ENCODE measurements around the gene CCDC107. TPM values are rescaled to one million over a fixed set of nuclear protein-coding genes. Genes with fewer than 3 reads are reported as not detected.
A peak's percentile ranks its signal among the peaks of the same experiment; 100 is the strongest.

The CCDC107 gene
- total and polyA plus RNA-seq, 2 experiments from 2014 or later, result 6.9 to 18.4 TPM

DNA sequence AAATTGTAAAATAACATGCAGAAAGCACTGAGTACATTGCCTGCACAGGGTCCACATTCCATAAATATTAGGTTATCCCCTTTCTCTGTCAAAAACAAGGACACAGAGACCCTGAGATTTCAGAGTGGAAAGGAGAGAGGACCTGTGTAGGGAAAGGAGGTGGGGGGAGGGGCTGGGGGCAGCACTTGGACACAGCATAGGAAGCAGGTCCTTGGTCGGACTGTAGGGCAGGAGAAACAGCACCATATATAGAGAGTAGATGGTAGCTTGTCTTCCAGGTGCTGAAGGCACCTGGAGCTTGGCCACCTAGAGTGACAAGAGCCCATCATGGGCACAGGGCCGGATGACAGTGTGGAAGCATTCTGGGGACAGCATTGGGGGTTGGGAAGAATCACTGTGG is 29.2 kb downstream of the CCDC107 start:
- Histone ChIP-seq H3K36me3 (ENCODE audit: insufficient read depth) (peaks cover 26% of the 10 kb centered on the region), H3K4me3 (no peak overlapping the region), H3K79me2 (replicated peaks; ENCODE audit: insufficient read depth) (peaks cover 22% of the 10 kb centered on the region), H3K4me2 (no peak overlapping the region; the same call in 1 of the 2 replicates), H3F3A (replicated peaks; ENCODE audit: low read depth) (peaks cover 10% of the 10 kb centered on the region; the same call in 1 of the 2 replicates), H3K27ac (ENCODE audit: low read depth) (no peak overlapping the region), H3K9me2 (ENCODE audit: insufficient read depth) (no peaks in the 10 kb centered on the region), H4K20me1 (replicated peaks; ENCODE audit: insufficient read depth) (peaks cover 6% of the 10 kb centered on the region; the same call in 1 of the 2 replicates), H2AFZ (no peak overlapping the region), H3K27me3 (ENCODE audit: insufficient read depth) (no peaks in the 10 kb centered on the region), H3K4me1 (ENCODE audit: insufficient read depth) (peaks cover 17% of the 10 kb centered on the region; the same call in 1 of the 2 replicates)
- peaks cover 65% of the 10 kb centered on the region for H3K36me3 Mint-ChIP-seq (ENCODE audit: low read depth)
- no peak for ATAC-seq
- H3K4me3 Mint-ChIP-seq, result peak overlapping the region; percentile 38
- H3K9me3 Mint-ChIP-seq, result no peaks in the 10 kb centered on the region; the same call in 1 of the 3 replicates
- no peak for DNase-seq (ENCODE audit: low spot score)
- H3K27me3 Mint-ChIP-seq (ENCODE audit: insufficient read depth, low read depth, poor library complexity), result peaks cover 3% of the 10 kb centered on the region
- H3K27ac Mint-ChIP-seq, result no peak overlapping the region; the same call in 1 of the 2 replicates
- no peak for TF ChIP-seq STAT1 (IDR thresholded peaks at IDR 0.05; ENCODE audit: unreplicated experiment)
- peaks cover 33% of the 10 kb centered on the region for H3K4me1 Mint-ChIP-seq

DNA sequence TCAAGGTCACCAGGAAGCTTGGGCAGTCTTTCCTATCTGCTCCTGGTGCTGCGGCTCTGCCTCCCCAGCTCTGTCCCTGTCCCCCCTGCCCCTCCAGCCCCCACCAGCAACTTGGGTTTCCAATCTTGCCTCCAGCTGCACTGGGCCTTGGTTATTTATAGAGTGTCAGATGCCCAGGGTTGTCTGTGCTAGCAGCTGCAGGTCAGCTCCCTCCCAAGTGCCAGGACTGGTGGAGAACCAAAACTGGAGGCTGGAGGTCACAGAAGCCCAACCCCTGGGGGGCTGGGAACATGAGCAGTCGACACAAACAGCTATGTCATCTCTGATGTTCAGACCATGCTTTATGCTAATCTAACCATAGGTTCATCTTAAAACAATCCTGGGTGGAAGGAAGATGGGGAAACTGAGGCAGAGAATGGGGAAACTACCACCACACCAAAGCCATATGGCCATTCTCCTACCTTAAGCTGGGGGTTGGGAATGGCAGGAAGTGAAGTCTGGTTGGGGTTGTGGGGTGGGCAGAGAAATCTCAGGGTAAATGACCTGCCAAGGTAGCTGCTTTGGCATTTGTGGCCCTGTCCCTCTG is 30.0 kb downstream of the CCDC107 start:
- peaks cover 6% of the 10 kb centered on the region; the same call in 1 of the 2 replicates for H4K20me1 ChIP-seq (replicated peaks; ENCODE audit: insufficient read depth)
- H3K9me3 Mint-ChIP-seq, result no peaks in the 10 kb centered on the region; the same call in 1 of the 3 replicates
- no peak for TF ChIP-seq CREB1 (CRISPR knock-in tag; IDR thresholded peaks at IDR 0.05; ENCODE audit: low read depth)
- TF ChIP-seq POLR2AphosphoS5 (IDR thresholded peaks at IDR 0.05; ENCODE audit: low read depth), result no peak
- no peak for TF ChIP-seq NANOG (IDR thresholded peaks at IDR 0.05; ENCODE audit: borderline replicate concordance)
- peak overlapping the region; percentile 96 for H3K4me2 ChIP-seq
- H3K4me1 ChIP-seq (ENCODE audit: insufficient read depth), result peaks cover 17% of the 10 kb centered on the region; the same call in 1 of the 2 replicates
- peaks cover 33% of the 10 kb centered on the region for H3K4me1 Mint-ChIP-seq
- ATAC-seq (no peak), DNase-seq (ENCODE audit: low spot score) (no peak)
- peaks cover 57% of the 10 kb centered on the region for H3K36me3 Mint-ChIP-seq (ENCODE audit: low read depth)
- peaks cover 22% of the 10 kb centered on the region for H3K79me2 ChIP-seq (replicated peaks; ENCODE audit: insufficient read depth)
- H2AFZ ChIP-seq, result no peak overlapping the region
- no peak overlapping the region for H3K27ac Mint-ChIP-seq
- no peak overlapping the region for H3K27ac ChIP-seq (ENCODE audit: low read depth)
- peak overlapping the region; percentile 95 for H3K4me3 Mint-ChIP-seq
- H3K4me3 ChIP-seq, result peak overlapping the region; percentile 94
- H3K27me3 Mint-ChIP-seq (ENCODE audit: insufficient read depth, low read depth, poor library complexity), result peaks cover 3% of the 10 kb centered on the region
- H3F3A ChIP-seq (replicated peaks; ENCODE audit: low read depth), result peaks cover 10% of the 10 kb centered on the region; the same call in 1 of the 2 replicates
- H3K9me2 ChIP-seq (ENCODE audit: insufficient read depth), result no peaks in the 10 kb centered on the region
- H3K27me3 ChIP-seq (ENCODE audit: insufficient read depth), result no peaks in the 10 kb centered on the region
- peaks cover 26% of the 10 kb centered on the region for H3K36me3 ChIP-seq (ENCODE audit: insufficient read depth)

DNA sequence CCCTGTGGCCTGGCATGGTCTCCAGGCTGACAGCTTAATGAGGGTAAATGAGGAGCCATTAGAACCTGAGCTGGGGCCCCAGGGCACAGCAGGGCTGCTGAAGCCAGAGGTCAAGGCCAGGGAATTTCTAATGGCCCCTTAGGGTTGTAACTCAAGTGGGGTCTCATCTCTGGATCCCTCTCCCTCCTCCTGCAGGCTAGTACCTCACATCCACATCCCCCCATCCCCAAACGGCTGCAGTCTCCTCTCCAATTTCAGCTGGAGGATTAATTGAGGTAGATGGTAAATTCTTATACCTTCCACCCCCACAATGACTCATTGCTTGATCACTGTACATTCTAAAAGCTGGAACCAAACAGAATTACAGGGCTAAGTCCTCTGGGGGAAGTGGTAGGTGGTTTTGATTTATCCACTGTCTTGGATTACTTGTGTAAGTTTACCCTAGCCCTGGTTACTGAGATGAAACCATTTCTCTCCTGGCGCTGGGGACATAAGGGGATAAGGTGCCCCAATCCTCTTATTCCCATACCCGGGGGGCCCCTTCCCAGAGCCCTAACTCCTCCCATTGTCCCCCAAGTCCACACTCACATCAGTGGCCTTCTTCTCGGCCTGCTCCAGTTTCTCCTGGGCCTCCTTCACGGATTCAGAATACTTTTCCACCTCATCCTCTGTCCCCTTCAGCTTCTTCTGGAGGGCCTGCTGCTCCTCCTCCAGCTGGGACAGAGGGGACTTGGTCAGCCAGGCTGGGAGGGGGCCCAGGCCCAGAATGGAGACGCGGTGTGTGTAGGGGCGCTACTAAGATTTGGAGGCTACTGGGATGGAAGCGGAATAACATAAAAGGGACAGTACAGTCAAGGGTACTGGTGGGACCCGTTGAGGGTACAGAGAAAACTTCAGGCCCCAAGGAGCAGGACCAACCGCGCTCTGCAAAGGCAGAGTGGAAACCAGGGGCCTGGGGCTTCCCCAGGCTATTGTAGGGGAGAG is 30.8 kb downstream of the CCDC107 start:
- Histone ChIP-seq H3K4me2 (peak overlapping the region; percentile 96), H3K27me3 (ENCODE audit: insufficient read depth) (no peaks in the 10 kb centered on the region), H3K4me3 (peak overlapping the region; percentile 94), H3K9me2 (ENCODE audit: insufficient read depth) (no peaks in the 10 kb centered on the region), H3K79me2 (replicated peaks; ENCODE audit: insufficient read depth) (peaks cover 22% of the 10 kb centered on the region), H3F3A (replicated peaks; ENCODE audit: low read depth) (peaks cover 7% of the 10 kb centered on the region; the same call in 1 of the 2 replicates), H3K27ac (ENCODE audit: low read depth) (no peak overlapping the region), H3K36me3 (ENCODE audit: insufficient read depth) (peaks cover 21% of the 10 kb centered on the region), H4K20me1 (replicated peaks; ENCODE audit: insufficient read depth) (peaks cover 6% of the 10 kb centered on the region; the same call in 1 of the 2 replicates), H2AFZ (0 out of 2 replicates have a peak overlapping the region, but pooled peaks have one; percentile 32), H3K4me1 (ENCODE audit: insufficient read depth) (peaks cover 17% of the 10 kb centered on the region; the same call in 1 of the 2 replicates)
- DNase-seq (ENCODE audit: low spot score) (no peak), ATAC-seq (no peak)
- H3K27me3 Mint-ChIP-seq (ENCODE audit: insufficient read depth, low read depth, poor library complexity), result peaks cover 3% of the 10 kb centered on the region
- H3K9me3 Mint-ChIP-seq, result no peaks in the 10 kb centered on the region; the same call in 1 of the 3 replicates
- peaks cover 33% of the 10 kb centered on the region for H3K4me1 Mint-ChIP-seq
- H3K36me3 Mint-ChIP-seq (ENCODE audit: low read depth), result peaks cover 49% of the 10 kb centered on the region
- H3K27ac Mint-ChIP-seq, result peak overlapping the region; percentile 93; the same call in 1 of the 2 replicates
- H3K4me3 Mint-ChIP-seq, result peak overlapping the region; percentile 95
- TF ChIP-seq ZNF114 (CRISPR knock-in tag; IDR thresholded peaks at IDR 0.05) (no peak), EZH2phosphoT487 (IDR thresholded peaks at IDR 0.05; ENCODE audit: unreplicated experiment) (no peak)
- TF ChIP-seq, protein P1, sequence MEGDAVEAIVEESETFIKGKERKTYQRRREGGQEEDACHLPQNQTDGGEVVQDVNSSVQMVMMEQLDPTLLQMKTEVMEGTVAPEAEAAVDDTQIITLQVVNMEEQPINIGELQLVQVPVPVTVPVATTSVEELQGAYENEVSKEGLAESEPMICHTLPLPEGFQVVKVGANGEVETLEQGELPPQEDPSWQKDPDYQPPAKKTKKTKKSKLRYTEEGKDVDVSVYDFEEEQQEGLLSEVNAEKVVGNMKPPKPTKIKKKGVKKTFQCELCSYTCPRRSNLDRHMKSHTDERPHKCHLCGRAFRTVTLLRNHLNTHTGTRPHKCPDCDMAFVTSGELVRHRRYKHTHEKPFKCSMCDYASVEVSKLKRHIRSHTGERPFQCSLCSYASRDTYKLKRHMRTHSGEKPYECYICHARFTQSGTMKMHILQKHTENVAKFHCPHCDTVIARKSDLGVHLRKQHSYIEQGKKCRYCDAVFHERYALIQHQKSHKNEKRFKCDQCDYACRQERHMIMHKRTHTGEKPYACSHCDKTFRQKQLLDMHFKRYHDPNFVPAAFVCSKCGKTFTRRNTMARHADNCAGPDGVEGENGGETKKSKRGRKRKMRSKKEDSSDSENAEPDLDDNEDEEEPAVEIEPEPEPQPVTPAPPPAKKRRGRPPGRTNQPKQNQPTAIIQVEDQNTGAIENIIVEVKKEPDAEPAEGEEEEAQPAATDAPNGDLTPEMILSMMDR (conservative IDR thresholded peaks at IDR 0.05; ENCODE audit: low read depth in 2 of 2), result no peak
